MM.1S (cell line): Measurements from ENCODE around the gene MUCL1.

ENCODE experiments used
- DNase-seq: peaks from one replicate; pipeline ENCODE4 v3.0.0-alpha.2; 2015
- H2AFZ ChIP-seq: fragments of 300-600 bp; sonication (generic); 2 replicates; pipeline ENCODE4 v1.6.0; 2016; ENCODE audit warnings: antibody characterized with exemption, low read length
- H3F3A ChIP-seq: fragments of 300-600 bp; sonication (generic); 2 replicates; pipeline ENCODE4 v1.6.1; 2016; ENCODE audit warnings: mild to moderate bottlenecking, antibody characterized with exemption, low read length, moderate library complexity, mixed read lengths; ENCODE audit not compliant: insufficient read depth
- H3K27ac ChIP-seq: fragments of 300-600 bp; sonication (generic); 2 replicates; pipeline ENCODE4 v1.5.1; 2016; ENCODE audit warnings: mild to moderate bottlenecking, low read length
- H3K27me3 ChIP-seq: fragments of 300-600 bp; sonication (generic); replicated peaks from 2 replicates; pipeline ENCODE4 v1.6.0; 2016; ENCODE audit warnings: low read length; ENCODE audit not compliant: insufficient read depth
- H3K36me3 ChIP-seq: fragments of 300-600 bp; sonication (generic); replicated peaks from 2 replicates; pipeline ENCODE4 v1.6.1; 2016; ENCODE audit warnings: mild to moderate bottlenecking, low read length, mixed read lengths; ENCODE audit not compliant: insufficient read depth
- H3K4me1 ChIP-seq: fragments of 300-600 bp; sonication (generic); 2 replicates; pipeline ENCODE4 v1.6.1; 2016; ENCODE audit warnings: low read length, mixed read lengths
- H3K4me2 ChIP-seq: fragments of 300-600 bp; sonication (generic); 2 replicates; pipeline ENCODE4 v1.6.0; 2016; ENCODE audit warnings: low read depth, low read length
- H3K4me3 ChIP-seq: fragments of 300-600 bp; sonication (generic); 2 replicates; pipeline ENCODE4 v1.5.1; 2016; ENCODE audit warnings: low read length, mixed read lengths
- H3K79me2 ChIP-seq: fragments of 300-600 bp; sonication (generic); 2 replicates; pipeline ENCODE4 v1.6.1; 2016; ENCODE audit warnings: mixed run types, low read length, mixed read lengths
- H3K9ac ChIP-seq: fragments of 300-600 bp; sonication (generic); 2 replicates; pipeline ENCODE4 v1.6.1; 2016; ENCODE audit warnings: low read length, mixed read lengths
- H3K9me2 ChIP-seq: fragments of 300-600 bp; sonication (generic); replicated peaks from 2 replicates; pipeline ENCODE4 v1.6.1; 2016; ENCODE audit warnings: mild to moderate bottlenecking, low read length, mixed read lengths; ENCODE audit not compliant: insufficient read depth
- H3K9me3 ChIP-seq: fragments of 300-600 bp; sonication (generic); replicated peaks from 2 replicates; pipeline ENCODE4 v1.6.1; 2016; ENCODE audit warnings: mild to moderate bottlenecking, low read length, mixed read lengths; ENCODE audit not compliant: insufficient read depth
- H4K20me1 ChIP-seq: fragments of 300-600 bp; sonication (generic); 2 replicates; pipeline ENCODE4 v1.6.1; 2016; ENCODE audit warnings: mild to moderate bottlenecking, low read length, moderate library complexity, mixed read lengths; ENCODE audit not compliant: insufficient read depth
- EZH2 ChIP-seq: fragments of 300-600 bp; sonication (generic); optimal IDR thresholded peaks from 2 replicates; pipeline ENCODE3; 2017; ENCODE audit warnings: low read depth, mild to moderate bottlenecking, antibody characterized with exemption, low read length, mixed read lengths
- EZH2phosphoT487 ChIP-seq: fragments of 300-600 bp; sonication (generic); IDR thresholded peaks from 2 replicates; pipeline ENCODE4 v1.6.1; 2018; ENCODE audit warnings: antibody characterized with exemption, low read length
- TF ChIP-seq, protein P1 (sequence below): fragments of 300-600 bp; sonication (generic); IDR thresholded peaks from 2 replicates; pipeline ENCODE4 v1.5.1; 2016; ENCODE audit warnings: antibody characterized with exemption, low read length, mixed read lengths

Gene MUCL1

DNA sequence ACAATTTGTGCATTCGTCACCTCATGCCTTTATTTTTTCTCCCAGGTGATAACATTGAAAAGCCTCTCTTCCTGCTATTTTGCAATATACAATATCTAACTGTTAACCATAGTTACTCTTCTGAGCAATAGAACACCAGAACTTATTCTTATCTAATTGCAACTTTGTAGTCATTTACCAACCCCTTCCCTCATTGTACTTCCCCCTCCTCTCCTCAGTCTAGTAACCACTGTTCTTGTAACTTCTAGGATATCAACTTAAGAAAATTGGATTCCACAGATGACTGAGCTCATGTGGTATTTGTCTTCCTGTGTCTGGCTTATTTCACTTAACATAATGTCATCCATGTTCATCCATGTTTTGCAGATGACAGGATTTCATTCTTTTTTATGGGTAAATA lies 7.6 kb downstream of the MUCL1 start:
- Histone ChIP-seq H2AFZ (no peak overlapping the region), H3K27me3 (no peaks in the 10 kb centered on the region), H3K9me2 (no peaks in the 10 kb centered on the region), H3F3A (no peaks in the 10 kb centered on the region), H3K9me3 (no peaks in the 10 kb centered on the region), H3K36me3 (no peaks in the 10 kb centered on the region), H3K79me2 (no peaks in the 10 kb centered on the region), H3K27ac (no peak overlapping the region), H3K4me2 (no peak overlapping the region), H3K9ac (no peak overlapping the region), H3K4me1 (no peaks in the 10 kb centered on the region), H4K20me1 (no peaks in the 10 kb centered on the region), H3K4me3 (no peak overlapping the region)
- TF ChIP-seq EZH2 (no peak), EZH2phosphoT487 (no peak)
- TF ChIP-seq, protein P1, sequence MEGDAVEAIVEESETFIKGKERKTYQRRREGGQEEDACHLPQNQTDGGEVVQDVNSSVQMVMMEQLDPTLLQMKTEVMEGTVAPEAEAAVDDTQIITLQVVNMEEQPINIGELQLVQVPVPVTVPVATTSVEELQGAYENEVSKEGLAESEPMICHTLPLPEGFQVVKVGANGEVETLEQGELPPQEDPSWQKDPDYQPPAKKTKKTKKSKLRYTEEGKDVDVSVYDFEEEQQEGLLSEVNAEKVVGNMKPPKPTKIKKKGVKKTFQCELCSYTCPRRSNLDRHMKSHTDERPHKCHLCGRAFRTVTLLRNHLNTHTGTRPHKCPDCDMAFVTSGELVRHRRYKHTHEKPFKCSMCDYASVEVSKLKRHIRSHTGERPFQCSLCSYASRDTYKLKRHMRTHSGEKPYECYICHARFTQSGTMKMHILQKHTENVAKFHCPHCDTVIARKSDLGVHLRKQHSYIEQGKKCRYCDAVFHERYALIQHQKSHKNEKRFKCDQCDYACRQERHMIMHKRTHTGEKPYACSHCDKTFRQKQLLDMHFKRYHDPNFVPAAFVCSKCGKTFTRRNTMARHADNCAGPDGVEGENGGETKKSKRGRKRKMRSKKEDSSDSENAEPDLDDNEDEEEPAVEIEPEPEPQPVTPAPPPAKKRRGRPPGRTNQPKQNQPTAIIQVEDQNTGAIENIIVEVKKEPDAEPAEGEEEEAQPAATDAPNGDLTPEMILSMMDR: no peak
- DNase-seq: no peak

DNA sequence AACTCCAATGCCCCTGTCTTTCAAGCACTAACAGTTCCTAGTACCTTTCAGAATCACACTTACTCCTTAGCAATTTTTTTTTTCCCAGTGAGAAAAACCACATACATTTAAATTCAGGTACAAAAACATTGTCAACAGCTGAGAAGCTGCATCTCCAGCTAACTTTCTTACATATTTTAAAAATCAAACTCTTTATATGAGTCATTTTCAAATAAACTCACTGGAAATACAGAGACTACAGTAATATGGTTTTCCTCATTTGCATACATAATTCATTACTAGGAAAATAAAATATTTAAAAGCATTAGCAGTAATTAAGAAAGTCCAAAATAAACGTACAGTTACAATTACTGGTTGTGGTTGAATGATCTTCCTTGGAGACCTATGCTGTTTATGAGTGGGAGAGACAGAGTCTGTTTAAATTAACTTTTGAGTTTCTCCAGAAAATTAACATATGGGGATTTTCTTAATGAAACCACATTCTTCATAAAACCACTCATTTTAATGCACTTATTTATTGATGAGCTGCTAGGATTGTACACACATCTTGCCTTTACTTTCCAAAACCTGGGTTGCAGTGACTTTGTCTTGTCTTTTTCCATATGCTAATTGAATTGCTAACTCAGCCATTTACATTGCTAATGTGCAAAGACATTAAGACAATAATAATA lies 9.8 kb downstream of the MUCL1 start:
- Histone ChIP-seq H3K27me3 (no peaks in the 10 kb centered on the region), H2AFZ (no peak overlapping the region), H3K9me3 (no peaks in the 10 kb centered on the region), H3K9me2 (no peaks in the 10 kb centered on the region), H3K36me3 (no peaks in the 10 kb centered on the region), H3F3A (no peaks in the 10 kb centered on the region), H3K4me2 (no peak overlapping the region), H4K20me1 (no peaks in the 10 kb centered on the region), H3K4me1 (no peaks in the 10 kb centered on the region), H3K4me3 (no peak overlapping the region), H3K27ac (no peak overlapping the region), H3K79me2 (no peaks in the 10 kb centered on the region), H3K9ac (no peak overlapping the region)
- TF ChIP-seq EZH2phosphoT487: no peak
- TF ChIP-seq, protein P1: no peak
- no peak for TF ChIP-seq EZH2
- no peak for DNase-seq

DNA sequence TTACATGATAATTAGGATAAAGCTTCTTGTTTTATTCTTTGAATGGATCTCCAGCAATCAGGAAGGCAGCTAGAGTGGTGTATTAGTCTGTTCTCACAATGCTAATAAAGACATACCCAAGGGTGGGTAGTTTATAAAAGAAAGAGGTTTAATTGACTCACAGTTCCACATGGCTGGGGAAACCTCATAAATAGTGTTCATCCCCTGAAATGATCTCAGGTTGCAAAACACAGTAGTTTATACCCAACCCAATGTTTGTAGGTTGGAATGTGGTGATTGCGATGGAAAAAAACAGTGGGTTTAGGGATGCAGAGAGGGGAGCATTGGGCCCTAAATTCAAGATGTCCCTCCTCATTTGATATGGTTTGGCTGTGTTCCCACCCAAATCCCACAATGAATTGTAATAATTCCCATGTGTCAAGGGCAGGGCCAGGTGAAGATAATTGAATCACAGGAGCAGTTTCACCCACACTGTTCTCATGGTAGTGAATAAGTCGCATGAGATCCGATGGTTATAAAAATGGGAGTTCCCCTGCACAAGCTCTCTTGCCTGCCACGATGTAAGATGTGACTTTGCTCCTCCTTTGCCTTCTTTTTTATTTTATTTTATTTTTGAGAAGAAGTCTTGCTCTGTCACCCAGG lies 11.5 kb downstream of the MUCL1 start:
- Histone ChIP-seq H3K4me2 (no peak overlapping the region), H4K20me1 (no peaks in the 10 kb centered on the region), H2AFZ (no peak overlapping the region), H3F3A (no peaks in the 10 kb centered on the region), H3K79me2 (no peaks in the 10 kb centered on the region), H3K9me3 (no peaks in the 10 kb centered on the region), H3K9me2 (no peaks in the 10 kb centered on the region), H3K4me3 (no peak overlapping the region), H3K27me3 (no peaks in the 10 kb centered on the region), H3K4me1 (no peaks in the 10 kb centered on the region), H3K27ac (no peak overlapping the region), H3K9ac (no peak overlapping the region), H3K36me3 (no peaks in the 10 kb centered on the region)
- no peak for DNase-seq
- TF ChIP-seq EZH2 (no peak), EZH2phosphoT487 (no peak)
- TF ChIP-seq, protein P1: no peak
